PC-3 (cell line): ENCODE results near the gene URB2.

Source experiments
- EZH2phosphoT487 ChIP-seq: fragments of 300-600 bp; sonication (generic); IDR thresholded peaks from 2 replicates; pipeline ENCODE4 v1.6.1; 2018; ENCODE audit warnings: mild to moderate bottlenecking, antibody characterized with exemption, low read length, borderline replicate concordance
- TF ChIP-seq, protein P1 (sequence below): fragments of 300-600 bp; sonication (generic); conservative IDR thresholded peaks from 2 replicates; pipeline ENCODE4 v1.5.1; 2017; ENCODE audit warnings: antibody characterized with exemption, low read depth, mild to moderate bottlenecking, low read length

DNA sequence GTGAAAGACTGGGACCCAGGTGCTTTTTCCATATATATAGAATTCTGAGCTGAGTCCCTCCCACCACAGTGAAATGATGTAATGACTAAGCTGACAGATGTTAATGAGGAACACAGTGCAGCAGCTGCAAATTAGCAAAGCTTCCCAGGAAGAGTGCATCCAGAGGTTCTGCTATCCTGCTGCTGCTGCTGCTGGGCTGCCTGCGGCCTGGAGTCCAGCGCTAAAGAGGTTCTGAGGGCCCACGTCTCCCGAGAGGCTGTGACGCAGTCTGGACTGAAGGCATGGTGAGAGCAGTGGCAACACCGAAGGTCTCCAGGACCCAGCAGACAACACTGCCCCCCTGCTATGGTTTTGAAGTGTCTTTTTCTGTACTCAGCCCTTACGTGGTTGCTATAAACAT lies 63.9 kb downstream of the URB2 start:
- TF ChIP-seq, protein P1, sequence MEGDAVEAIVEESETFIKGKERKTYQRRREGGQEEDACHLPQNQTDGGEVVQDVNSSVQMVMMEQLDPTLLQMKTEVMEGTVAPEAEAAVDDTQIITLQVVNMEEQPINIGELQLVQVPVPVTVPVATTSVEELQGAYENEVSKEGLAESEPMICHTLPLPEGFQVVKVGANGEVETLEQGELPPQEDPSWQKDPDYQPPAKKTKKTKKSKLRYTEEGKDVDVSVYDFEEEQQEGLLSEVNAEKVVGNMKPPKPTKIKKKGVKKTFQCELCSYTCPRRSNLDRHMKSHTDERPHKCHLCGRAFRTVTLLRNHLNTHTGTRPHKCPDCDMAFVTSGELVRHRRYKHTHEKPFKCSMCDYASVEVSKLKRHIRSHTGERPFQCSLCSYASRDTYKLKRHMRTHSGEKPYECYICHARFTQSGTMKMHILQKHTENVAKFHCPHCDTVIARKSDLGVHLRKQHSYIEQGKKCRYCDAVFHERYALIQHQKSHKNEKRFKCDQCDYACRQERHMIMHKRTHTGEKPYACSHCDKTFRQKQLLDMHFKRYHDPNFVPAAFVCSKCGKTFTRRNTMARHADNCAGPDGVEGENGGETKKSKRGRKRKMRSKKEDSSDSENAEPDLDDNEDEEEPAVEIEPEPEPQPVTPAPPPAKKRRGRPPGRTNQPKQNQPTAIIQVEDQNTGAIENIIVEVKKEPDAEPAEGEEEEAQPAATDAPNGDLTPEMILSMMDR, result no peak
- no peak for TF ChIP-seq EZH2phosphoT487
